ENCODE measurements around the gene CRTAC1.

DNA sequence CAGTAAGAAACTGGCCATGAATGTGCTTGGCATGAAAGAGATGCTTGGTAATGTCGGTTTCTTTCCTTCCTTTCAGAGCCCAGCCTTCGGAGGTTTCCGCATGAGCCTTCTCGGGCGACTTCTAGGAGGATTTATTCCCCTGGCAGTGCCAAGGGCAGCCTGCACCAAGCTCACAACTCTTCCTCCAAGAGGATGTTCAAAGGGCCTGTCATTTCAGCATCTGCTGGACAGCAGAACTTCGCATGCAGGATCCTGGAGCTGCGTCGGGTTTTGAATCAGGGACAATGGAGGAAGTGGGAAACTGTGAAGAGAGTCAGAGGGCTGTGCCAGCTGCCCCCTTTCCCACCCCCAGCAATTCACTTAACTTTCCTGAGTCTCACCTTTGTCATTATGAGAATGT, 159.4 kb downstream of the CRTAC1 start:
- no peak for TF ChIP-seq CTCF (IDR thresholded peaks at IDR 0.05; ENCODE audit: insufficient read depth, low read length)
- no peak for TF ChIP-seq POLR2AphosphoS5 (IDR thresholded peaks at IDR 0.05; ENCODE audit: low read depth)

All from HL-60 (cell line).